ENCODE measurements around the gene FNDC3B. TPM values are rescaled to one million over a fixed set of nuclear protein-coding genes. Genes with fewer than 3 reads are reported as not detected.

Gene FNDC3B
- total RNA-seq, 1 donor from 2014 or later = 68.5 TPM

- no peak for DNase-seq (ENCODE audit: extremely low spot score in 2 of 2)
- H3K36me3 ChIP-seq = no peaks in the 10 kb centered on the region
- TF ChIP-seq POLR2A (IDR thresholded peaks at IDR 0.05) = no peak
- TF ChIP-seq, protein P1, sequence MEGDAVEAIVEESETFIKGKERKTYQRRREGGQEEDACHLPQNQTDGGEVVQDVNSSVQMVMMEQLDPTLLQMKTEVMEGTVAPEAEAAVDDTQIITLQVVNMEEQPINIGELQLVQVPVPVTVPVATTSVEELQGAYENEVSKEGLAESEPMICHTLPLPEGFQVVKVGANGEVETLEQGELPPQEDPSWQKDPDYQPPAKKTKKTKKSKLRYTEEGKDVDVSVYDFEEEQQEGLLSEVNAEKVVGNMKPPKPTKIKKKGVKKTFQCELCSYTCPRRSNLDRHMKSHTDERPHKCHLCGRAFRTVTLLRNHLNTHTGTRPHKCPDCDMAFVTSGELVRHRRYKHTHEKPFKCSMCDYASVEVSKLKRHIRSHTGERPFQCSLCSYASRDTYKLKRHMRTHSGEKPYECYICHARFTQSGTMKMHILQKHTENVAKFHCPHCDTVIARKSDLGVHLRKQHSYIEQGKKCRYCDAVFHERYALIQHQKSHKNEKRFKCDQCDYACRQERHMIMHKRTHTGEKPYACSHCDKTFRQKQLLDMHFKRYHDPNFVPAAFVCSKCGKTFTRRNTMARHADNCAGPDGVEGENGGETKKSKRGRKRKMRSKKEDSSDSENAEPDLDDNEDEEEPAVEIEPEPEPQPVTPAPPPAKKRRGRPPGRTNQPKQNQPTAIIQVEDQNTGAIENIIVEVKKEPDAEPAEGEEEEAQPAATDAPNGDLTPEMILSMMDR (IDR thresholded peaks at IDR 0.05) = no peak
- no peak for TF ChIP-seq POLR2AphosphoS5 (IDR thresholded peaks at IDR 0.05; ENCODE audit: insufficient read depth in 1 of 2, low read depth in 1 of 2)
- H3K4me3 ChIP-seq = no peak overlapping the region
- H3K27ac ChIP-seq = no peak overlapping the region
- H3K4me1 ChIP-seq = peaks cover 38% of the 10 kb centered on the region
- no peaks in the 10 kb centered on the region for H3K27me3 ChIP-seq
- no peaks in the 10 kb centered on the region for H3K9me3 ChIP-seq
- intact Hi-C loops (cut with DNase I) = no loop called here
These were observed 144.9 kb downstream of the FNDC3B start for GRCh38 chr3:172184106-172184822.

- TF ChIP-seq, protein P1 (IDR thresholded peaks at IDR 0.05) = no peak
- TF ChIP-seq POLR2A (IDR thresholded peaks at IDR 0.05) (no peak), POLR2AphosphoS5 (IDR thresholded peaks at IDR 0.05; ENCODE audit: insufficient read depth in 1 of 2, low read depth in 1 of 2) (no peak)
- intact Hi-C loops (cut with DNase I) = no loop called here
These were observed 146.5 kb downstream of the FNDC3B start for GRCh38 chr3:172185907-172186306.

GRCh38 chr3:172186607-172187006 is 147.2 kb downstream of the FNDC3B start:
- no peak for DNase-seq (ENCODE audit: extremely low spot score in 2 of 2)
- no peak for TF ChIP-seq POLR2AphosphoS5 (IDR thresholded peaks at IDR 0.05; ENCODE audit: insufficient read depth in 1 of 2, low read depth in 1 of 2)
- TF ChIP-seq POLR2A (IDR thresholded peaks at IDR 0.05) = no peak
- TF ChIP-seq, protein P1 (IDR thresholded peaks at IDR 0.05) = no peak
- Histone ChIP-seq H3K36me3 (no peaks in the 10 kb centered on the region), H3K27ac (no peak overlapping the region), H3K4me3 (no peak overlapping the region), H3K4me1 (peaks cover 27% of the 10 kb centered on the region), H3K27me3 (no peaks in the 10 kb centered on the region), H3K9me3 (no peaks in the 10 kb centered on the region)
- intact Hi-C loops (cut with DNase I) = no loop called here

More at GRCh38 chr3:172185907-172186306, 146.5 kb downstream of the FNDC3B start:
- H3K4me1 ChIP-seq = peaks cover 28% of the 10 kb centered on the region
- H3K36me3 ChIP-seq = no peaks in the 10 kb centered on the region
- H3K9me3 ChIP-seq = no peaks in the 10 kb centered on the region
- no peak overlapping the region for H3K4me3 ChIP-seq
- H3K27me3 ChIP-seq = no peaks in the 10 kb centered on the region
- DNase-seq (ENCODE audit: extremely low spot score in 2 of 2) = no peak
- H3K27ac ChIP-seq = no peak overlapping the region

DNA sequence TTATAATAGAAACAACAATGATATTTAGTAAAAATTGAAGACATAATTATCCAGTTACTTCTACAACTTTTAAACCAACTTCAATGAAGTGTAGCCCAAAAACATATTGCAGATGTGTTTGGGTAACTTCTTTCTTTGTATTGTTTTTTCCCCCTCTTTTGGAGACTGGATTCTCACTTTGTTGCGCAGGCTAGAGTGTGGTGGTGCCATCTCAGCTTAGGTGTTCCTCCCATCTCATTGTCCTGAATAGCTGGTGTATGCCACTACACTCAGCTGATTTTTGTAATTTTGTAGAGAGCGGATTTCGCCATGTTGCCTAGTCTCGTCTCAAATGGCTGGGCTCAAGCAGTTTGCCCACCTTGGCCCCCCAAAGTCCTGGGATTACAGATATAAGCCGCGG is 148.1 kb downstream of the FNDC3B start:
- no peak for DNase-seq (ENCODE audit: extremely low spot score in 2 of 2)
- H3K9me3 ChIP-seq = no peaks in the 10 kb centered on the region
- intact Hi-C loops (cut with DNase I) = no loop called here
- H3K36me3 ChIP-seq = no peaks in the 10 kb centered on the region
- H3K4me3 ChIP-seq = no peak overlapping the region
- H3K27ac ChIP-seq = no peak overlapping the region
- TF ChIP-seq POLR2AphosphoS5 (IDR thresholded peaks at IDR 0.05; ENCODE audit: insufficient read depth in 1 of 2, low read depth in 1 of 2) = no peak
- TF ChIP-seq, protein P1 (IDR thresholded peaks at IDR 0.05) = no peak
- no peak for TF ChIP-seq POLR2A (IDR thresholded peaks at IDR 0.05)
- H3K4me1 ChIP-seq = peaks cover 19% of the 10 kb centered on the region
- no peaks in the 10 kb centered on the region for H3K27me3 ChIP-seq

- TF ChIP-seq, protein P1 (IDR thresholded peaks at IDR 0.05) = no peak
- TF ChIP-seq POLR2AphosphoS5 (IDR thresholded peaks at IDR 0.05; ENCODE audit: insufficient read depth in 1 of 2, low read depth in 1 of 2) (no peak), POLR2A (IDR thresholded peaks at IDR 0.05) (no peak)
- no peaks in the 10 kb centered on the region for H3K36me3 ChIP-seq
- DNase-seq (ENCODE audit: extremely low spot score in 2 of 2) = no peak
- no peaks in the 10 kb centered on the region for H3K27me3 ChIP-seq
- H3K4me3 ChIP-seq = no peak overlapping the region
- H3K9me3 ChIP-seq = no peaks in the 10 kb centered on the region
- H3K27ac ChIP-seq = no peak overlapping the region
- peaks cover 9% of the 10 kb centered on the region for H3K4me1 ChIP-seq
- intact Hi-C loops (cut with DNase I) = no loop called here
These were observed 149.1 kb downstream of the FNDC3B start for GRCh38 chr3:172188511-172188910.

All from vagina (tissue), 2 donors.